Measurements from ENCODE around the gene P2RX1.

GRCh38 chr17:3879186-3879585, 37.1 kb downstream of the P2RX1 start:
- no peak for TF ChIP-seq CTCF (IDR thresholded peaks at IDR 0.05; ENCODE audit: insufficient read depth, low read length, poor library complexity, severe bottlenecking)
- no peak for TF ChIP-seq EZH2phosphoT487 (conservative IDR thresholded peaks at IDR 0.05; ENCODE audit: low read length)
